Activated CD4-positive, alpha-beta T cell treated with anti-CD3 and anti-CD28 coated beads for 1 hour (primary cell): ENCODE data around the gene CYSTM1.
"Not testable (repeated sequence)": the region's sequence is repeated elsewhere in the genome, so short reads cannot be mapped to it uniquely, and the experiment has no call there.

Experiments
- DNase-seq: peaks from one replicate; pipeline ENCODE4 v3.0.0-alpha.2; 2020

CYSTM1 gene

GRCh38 chr5:140181002-140181483, 6.1 kb downstream of the CYSTM1 start:
- DNase-seq = no peak

- no peak for DNase-seq
Measured at GRCh38 chr5:140181525-140181924, 6.5 kb downstream of the CYSTM1 start.

- DNase-seq = no peak
Measured at GRCh38 chr5:140182075-140182711, 7.2 kb downstream of the CYSTM1 start.

DNA sequence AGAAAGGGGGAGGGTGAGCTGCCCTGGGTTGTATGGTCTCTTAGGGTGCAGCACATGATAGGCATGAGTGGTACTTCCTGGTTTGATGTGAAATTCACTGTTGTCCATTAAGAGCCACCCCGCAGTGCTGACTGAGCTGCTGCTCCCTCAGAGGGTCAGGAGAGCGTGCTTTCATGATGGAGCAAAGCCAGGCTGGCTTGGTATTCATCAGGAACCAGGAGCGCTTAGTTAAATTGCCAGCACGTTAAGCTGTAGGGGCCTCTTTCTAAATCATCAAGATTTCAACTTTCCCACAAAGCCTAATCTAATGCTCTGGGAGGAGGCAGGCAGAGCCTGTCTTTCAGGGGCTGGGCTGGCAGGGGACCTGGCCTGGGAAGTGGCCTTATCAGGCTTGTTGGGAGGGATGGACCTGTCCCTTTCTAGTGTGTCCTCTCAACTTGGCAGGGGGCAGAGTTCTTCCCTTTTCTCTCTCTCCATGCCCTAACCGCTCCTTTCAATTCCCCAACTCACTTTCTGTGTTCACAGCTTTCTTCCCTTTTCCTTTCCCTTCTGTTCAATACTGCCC, 7.9 kb downstream of the CYSTM1 start:
- DNase-seq = no peak

DNA sequence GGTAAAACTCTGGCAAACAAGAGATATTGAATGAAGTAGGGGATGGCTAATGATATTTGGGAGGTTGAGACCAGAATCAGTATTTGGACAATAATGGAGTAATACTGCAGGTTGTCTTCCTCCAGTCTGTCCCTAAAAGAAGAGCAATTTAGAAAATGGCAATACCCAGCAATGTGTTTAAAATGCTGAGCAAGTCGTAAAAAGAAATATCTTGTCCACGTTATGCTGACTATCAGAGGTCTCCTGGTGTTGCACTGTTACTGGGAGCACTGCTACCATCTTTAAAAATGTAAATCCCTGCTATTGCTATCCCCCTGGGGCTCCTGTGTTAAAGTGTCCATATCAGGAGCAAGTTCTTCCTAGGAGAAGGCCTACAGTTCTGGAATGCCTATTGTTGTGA, 10.4 kb downstream of the CYSTM1 start:
- DNase-seq = no peak

DNA sequence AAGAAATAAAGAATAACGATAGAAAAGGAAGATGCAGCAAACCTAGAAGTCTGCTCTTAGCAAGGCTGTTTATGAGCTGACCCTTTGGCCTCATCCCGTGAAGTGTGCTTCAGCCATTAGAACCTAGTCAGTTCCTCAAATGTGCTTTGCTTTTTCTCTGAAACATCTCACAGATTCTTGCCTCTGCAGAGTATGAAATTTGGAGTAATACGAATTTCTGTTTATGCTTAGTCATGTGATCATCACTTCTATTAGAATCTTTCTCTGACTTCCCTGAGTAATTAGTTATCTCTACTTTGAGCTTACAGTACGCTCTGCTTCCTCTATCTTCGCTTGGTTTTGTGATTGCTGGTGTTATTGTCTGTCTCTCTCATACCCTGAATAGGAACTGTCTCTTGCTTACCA, 11.3 kb downstream of the CYSTM1 start:
- DNase-seq = no peak

DNA sequence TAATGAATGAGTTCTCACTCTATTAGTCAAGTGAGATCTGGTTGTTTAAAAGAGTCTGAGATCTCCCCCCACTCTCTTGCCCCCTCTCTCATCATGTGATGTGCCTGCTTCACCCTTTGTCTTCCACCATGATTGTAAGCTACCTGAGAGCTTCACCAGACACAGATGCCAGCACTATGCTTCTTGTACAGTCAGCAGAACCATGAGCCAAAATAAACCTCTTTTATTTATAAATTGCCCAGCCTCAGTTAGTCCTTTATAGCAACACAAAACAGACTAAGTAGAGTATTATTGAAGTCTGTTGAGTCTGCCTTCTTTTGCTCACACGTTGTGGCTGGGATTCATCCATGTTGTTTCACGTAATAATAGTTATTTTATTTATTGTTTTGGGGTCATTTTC, 14.3 kb downstream of the CYSTM1 start:
- no peak for DNase-seq

DNA sequence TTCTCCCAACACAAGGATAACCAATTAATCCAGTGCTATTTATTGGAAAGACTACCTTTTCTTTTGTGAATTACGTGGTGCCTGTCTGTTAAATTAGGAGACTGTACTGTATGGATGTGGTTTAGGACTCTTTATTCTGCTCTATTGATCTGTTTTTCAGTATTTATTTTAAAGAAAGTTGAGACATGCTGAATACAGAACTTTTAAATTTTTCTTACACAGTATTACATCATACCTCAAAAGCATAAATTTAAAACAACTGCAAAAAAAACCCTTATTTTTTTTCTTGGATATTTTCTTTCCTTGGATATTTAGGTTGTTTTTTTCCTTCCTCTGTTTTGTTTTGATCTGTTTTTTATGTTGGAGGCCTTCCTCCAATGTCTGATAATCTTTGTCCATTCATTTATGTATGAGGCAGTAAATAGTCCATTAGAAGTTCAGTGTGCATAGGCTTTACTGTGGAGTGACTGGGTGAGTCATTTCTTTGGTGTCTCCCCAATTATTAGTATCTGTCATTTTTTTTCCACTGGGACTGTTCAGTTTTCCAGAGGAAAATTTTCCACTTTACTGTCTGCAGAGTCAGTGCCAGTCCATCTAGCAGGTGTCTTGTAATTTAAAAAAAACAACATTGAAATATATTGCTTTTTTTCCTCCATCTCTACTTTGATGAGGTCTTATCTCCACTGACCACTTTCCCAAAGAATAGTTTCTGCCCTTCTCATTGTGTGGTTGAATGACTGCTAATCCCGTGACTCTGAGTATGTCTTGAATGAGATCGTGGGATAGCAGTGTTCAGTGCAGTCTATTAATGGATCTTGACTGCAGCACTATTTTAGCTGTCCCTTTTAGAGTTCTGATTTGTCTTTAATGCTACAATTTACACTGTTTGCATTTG, 15.2 kb downstream of the CYSTM1 start:
- no peak for DNase-seq

DNA sequence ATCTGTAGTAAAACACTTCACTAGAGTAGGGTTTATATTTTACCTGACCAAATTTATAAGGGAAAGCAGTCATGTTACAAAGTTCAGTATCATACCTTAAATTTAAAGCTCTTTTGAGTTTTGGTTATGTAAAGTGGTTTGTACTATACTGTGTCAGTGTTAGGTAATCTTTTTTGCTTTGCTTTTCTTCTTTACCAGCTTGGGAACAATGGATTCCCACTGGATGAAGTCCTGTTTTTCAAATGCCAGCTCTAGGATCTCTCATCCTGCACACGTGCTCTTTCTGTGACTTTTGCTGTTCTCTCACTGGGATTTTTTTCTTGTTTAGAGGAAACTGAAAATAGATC, 15.9 kb downstream of the CYSTM1 start:
- DNase-seq = no peak

- no peak for DNase-seq
Measured at GRCh38 chr5:140192715-140193430, 17.9 kb downstream of the CYSTM1 start.

- no peak for DNase-seq
Measured at GRCh38 chr5:140194662-140195061, 19.7 kb downstream of the CYSTM1 start.

GRCh38 chr5:140196115-140196814, 21.3 kb downstream of the CYSTM1 start:
- no peak for DNase-seq

DNA sequence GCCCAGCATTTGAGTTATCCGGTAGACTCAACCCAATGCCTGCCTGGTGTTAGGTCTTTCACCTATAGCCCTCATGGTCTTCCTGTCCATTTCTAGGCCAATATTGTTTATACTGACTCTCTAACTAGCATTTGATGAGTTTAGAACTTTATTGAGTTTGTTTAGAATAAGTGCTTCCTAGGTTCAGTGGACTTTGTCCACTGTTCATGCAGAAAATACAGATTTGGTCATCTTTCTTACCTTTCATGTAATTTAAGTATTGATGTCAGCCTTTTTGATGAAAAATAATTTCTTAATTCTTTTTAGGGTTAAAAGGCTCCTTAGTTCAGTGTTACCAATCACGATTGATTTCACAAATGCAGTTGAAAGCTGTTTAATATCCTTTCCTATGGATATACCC, 22.0 kb downstream of the CYSTM1 start:
- DNase-seq = no peak

- DNase-seq = not testable (repeated sequence)
Measured at GRCh38 chr5:140198915-140199314, 23.9 kb downstream of the CYSTM1 start.

DNA sequence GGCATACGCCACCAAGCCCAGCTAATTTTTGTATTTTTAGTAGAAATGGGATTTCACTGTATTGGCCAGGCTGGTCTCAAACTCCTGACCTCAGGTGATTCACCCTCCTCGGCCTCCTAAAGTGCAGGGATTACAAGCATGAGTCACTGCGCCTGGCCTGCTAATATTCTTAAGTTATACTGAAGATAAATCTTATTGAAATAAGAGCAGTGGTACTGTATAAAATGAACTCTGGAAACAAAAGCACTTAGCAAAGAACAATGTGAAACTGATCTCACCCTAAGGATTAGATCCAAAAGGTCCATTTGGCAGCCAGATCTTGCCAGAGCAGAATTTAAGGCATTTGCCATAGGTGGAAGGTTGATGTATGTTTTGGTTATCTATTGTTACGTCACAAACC, 27.1 kb downstream of the CYSTM1 start:
- no peak for DNase-seq

DNA sequence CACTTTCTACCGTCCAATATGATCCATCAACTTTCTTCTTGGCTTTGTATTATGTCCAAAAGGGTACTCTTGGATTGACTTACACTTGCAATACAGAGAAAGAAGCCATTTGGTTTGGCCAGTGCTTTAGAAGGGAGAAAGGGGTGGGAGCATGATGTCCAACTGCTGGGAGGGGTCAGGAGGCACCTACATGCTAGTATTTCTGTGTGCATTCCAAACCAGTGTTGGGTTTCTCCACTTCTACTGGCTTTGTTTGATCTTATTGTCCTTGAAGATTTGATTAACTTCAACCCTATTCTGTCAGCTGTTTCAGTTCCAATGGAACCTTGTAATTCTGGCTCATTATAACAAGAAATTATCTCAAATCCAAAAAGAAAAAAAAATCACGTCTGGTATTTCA, 27.6 kb downstream of the CYSTM1 start:
- DNase-seq = no peak

GRCh38 chr5:140205216-140205615, 30.2 kb downstream of the CYSTM1 start:
- DNase-seq = no peak

DNA sequence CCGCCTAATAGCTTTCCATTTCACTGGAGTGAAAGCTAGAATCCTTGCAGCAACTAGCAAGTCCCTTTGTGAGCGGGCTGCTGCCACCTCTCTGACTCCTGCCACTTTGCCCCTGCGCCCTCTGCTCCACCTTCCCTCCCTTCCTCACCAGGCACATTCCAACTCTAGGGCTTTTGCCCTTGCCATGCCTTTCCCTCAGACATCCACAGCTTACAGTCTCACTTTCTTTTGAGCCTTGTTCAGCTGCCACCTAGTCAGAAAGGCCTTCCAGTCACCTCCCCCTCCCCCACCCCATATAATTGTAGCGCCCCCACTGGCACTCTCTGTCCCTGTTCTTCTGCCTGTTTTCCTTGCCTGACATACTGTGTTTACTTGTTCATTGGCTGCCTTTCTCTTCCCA, 31.0 kb downstream of the CYSTM1 start:
- DNase-seq = no peak

DNA sequence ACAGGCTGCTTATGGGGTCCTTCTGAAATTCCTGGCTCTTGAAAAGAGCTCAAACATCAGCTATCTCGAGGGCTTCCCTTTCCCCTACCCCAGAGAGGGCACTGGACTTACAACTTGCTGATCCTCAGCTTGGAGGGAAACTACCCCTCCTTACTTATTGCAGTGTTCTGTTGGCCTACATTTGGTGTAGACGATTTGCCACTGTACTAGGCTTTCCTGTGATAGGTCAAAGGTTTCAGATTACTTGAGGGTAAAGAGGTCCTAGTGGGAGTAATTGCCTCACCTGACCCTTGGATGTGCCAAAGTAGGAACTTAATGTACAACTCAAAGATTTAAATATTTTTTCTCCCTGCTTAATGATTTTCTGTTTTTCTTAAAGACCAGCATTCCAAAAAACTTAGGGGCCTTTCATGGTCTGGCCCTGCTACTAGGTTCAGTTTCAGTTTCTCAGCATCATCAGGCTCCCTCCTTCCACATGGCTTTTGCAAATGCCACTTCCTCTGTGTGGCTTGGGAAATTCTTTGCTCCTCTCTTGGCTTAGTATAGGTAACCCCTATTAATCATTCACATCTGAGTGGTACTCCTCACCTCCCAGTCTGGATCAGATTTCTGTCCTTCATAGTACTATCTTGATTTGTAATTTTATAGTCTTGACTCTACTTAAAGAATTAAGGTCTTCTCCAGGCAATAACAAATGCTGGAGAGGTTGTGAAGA, 32.4 kb downstream of the CYSTM1 start:
- DNase-seq = no peak

- no peak for DNase-seq
Measured at GRCh38 chr5:140208065-140208464, 33.1 kb downstream of the CYSTM1 start.

DNA sequence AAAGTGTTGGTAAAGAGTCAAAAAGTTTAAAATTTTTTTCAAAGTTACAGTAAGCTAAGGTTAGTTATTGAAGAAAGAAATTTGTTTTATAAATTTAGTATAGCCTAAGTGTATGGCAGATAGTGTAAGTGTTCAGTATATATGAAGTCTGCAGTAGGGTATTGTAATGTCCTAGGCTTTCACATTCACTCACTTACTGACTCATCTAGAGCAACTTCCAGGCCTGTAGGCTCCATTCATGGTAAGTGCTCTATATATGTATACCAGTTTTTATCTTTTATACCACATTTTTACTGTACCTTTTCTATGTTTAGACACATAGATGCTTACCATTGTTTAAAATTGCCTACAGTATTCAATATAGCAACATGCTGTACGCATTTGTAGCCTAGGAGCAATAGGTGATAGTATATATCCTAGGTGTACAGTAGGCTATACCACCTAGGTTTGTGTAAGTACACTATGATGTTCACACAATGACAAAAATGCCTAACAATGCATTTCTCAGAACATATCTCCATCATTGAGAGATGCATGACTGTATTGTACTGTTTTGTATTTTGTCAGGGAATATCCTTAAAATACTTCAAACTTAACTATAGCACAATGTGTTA, 38.5 kb downstream of the CYSTM1 start:
- DNase-seq = no peak

- DNase-seq = no peak
Measured at GRCh38 chr5:140214831-140215230, 39.8 kb downstream of the CYSTM1 start.
